ENCODE results near the gene CGRRF1. TPM values are rescaled to one million over a fixed set of nuclear protein-coding genes. Genes with fewer than 3 reads are reported as not detected.

The CGRRF1 gene
- total RNA-seq, 1 donor from 2014 or later: 19.1 TPM

DNA sequence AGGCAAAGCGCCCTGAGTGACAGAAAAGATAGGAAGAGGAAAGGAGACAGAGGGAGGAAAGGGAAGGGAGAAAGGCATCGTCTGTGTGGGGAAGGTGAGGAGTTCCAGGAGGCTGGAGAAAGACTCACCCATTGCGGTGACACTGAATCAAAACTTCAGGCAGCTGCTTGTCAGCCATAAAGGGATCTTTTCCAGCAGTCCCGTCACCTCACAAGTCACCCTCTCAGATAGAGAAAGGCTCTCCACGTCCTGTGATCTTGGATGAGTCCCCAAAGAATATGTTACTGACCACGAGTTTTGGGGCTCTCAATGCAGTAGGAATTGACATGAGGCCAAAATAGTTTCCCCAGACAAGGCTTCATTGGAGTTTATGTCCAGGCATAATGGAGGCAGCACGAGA is 11.1 kb upstream of the CGRRF1 start:
- no peak for ATAC-seq
- peaks cover 4% of the 10 kb centered on the region for H3K4me1 ChIP-seq
- H3K4me3 ChIP-seq: no peak overlapping the region
- H3K9me3 ChIP-seq: no peaks in the 10 kb centered on the region
- H3K36me3 ChIP-seq: no peaks in the 10 kb centered on the region
- DNase-seq: no peak
- no peaks in the 10 kb centered on the region for H3K27me3 ChIP-seq (ENCODE audit: low read depth)
- intact Hi-C loops (cut with DNase I): no loop called here
- no peak overlapping the region for H3K27ac ChIP-seq
- TF ChIP-seq, protein P1, sequence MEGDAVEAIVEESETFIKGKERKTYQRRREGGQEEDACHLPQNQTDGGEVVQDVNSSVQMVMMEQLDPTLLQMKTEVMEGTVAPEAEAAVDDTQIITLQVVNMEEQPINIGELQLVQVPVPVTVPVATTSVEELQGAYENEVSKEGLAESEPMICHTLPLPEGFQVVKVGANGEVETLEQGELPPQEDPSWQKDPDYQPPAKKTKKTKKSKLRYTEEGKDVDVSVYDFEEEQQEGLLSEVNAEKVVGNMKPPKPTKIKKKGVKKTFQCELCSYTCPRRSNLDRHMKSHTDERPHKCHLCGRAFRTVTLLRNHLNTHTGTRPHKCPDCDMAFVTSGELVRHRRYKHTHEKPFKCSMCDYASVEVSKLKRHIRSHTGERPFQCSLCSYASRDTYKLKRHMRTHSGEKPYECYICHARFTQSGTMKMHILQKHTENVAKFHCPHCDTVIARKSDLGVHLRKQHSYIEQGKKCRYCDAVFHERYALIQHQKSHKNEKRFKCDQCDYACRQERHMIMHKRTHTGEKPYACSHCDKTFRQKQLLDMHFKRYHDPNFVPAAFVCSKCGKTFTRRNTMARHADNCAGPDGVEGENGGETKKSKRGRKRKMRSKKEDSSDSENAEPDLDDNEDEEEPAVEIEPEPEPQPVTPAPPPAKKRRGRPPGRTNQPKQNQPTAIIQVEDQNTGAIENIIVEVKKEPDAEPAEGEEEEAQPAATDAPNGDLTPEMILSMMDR (IDR thresholded peaks at IDR 0.05): no peak

DNA sequence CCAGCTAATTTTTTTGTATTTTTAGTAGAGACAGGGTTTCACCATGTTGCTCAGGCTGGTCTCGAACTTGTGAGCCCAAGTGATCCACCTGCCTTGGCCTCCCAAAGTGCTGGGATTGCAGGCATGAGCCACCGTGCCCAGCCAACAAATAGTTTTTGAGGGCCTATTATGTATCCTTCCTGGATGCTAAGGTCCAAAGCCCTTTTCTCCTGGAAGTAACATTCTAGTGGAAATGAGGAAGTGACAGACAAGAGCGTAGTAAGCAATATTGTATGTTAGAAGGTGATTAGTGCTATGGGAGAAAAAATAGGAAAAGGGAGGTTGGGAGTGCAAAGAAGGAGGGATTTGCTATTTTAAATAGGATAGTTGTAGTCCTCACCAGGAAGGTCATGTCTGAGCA is 9.0 kb upstream of the CGRRF1 start:
- intact Hi-C loops (cut with DNase I): no loop called here
- Histone ChIP-seq H3K36me3 (no peaks in the 10 kb centered on the region), H3K4me3 (no peak overlapping the region), H3K27ac (no peak overlapping the region), H3K9me3 (no peaks in the 10 kb centered on the region), H3K27me3 (ENCODE audit: low read depth) (no peaks in the 10 kb centered on the region), H3K4me1 (peaks cover 4% of the 10 kb centered on the region)
- TF ChIP-seq, protein P1 (IDR thresholded peaks at IDR 0.05): no peak
- ATAC-seq (no peak), DNase-seq (no peak)

DNA sequence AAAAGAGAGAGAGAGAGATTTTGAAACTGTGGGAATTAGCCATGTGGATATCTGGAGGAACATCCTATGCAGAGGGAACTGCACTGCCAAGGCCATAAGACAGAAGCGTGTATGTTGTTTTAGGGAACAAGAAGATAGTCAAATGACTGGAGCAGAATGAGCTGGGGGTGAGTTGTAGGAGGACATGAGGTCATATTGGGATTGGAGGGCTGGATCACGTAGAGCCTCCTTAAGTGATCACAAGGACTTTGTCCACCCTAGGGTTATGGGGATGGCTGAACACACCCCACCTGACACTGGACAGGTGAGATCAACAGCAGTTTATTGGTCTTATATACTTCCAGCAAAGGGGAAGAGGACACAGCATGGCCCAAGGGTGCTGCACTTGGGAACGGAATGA is 8.2 kb upstream of the CGRRF1 start:
- H3K9me3 ChIP-seq: no peaks in the 10 kb centered on the region
- H3K4me1 ChIP-seq: peaks cover 4% of the 10 kb centered on the region
- no peak overlapping the region for H3K27ac ChIP-seq
- intact Hi-C loops (cut with DNase I): no loop called here
- H3K36me3 ChIP-seq: no peaks in the 10 kb centered on the region
- no peak overlapping the region for H3K4me3 ChIP-seq
- ATAC-seq: peak; percentile 26 to 48
- TF ChIP-seq, protein P1 (IDR thresholded peaks at IDR 0.05): no peak
- DNase-seq: no peak
- no peaks in the 10 kb centered on the region for H3K27me3 ChIP-seq (ENCODE audit: low read depth)

DNA sequence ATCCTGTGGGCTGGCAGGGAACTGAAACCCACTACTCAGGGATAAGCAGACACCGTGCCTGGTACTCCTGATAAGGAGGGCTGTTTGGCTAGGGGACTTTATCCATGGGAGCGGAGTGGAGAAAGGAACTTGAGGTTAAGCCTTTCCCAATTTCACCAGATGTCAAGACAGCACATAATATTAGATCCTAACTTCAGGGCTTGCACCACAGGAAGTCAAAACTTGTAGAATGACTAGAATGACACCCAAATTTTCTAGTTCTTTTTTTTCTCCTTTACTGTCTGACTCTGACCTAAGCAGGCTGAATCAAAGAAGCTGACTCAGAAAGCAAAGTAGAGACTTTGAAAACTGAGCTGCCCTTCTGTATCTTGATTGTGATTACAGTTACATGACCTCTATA is 7.1 kb upstream of the CGRRF1 start:
- H3K36me3 ChIP-seq: no peaks in the 10 kb centered on the region
- no peak overlapping the region for H3K4me3 ChIP-seq
- ATAC-seq (peak; percentile 42 to 56), DNase-seq (no peak)
- H3K27me3 ChIP-seq (ENCODE audit: low read depth): no peaks in the 10 kb centered on the region
- H3K4me1 ChIP-seq: peaks cover 4% of the 10 kb centered on the region
- no peak overlapping the region for H3K27ac ChIP-seq
- TF ChIP-seq, protein P1 (IDR thresholded peaks at IDR 0.05): no peak
- intact Hi-C loops (cut with DNase I): no loop called here
- no peaks in the 10 kb centered on the region for H3K9me3 ChIP-seq

DNA sequence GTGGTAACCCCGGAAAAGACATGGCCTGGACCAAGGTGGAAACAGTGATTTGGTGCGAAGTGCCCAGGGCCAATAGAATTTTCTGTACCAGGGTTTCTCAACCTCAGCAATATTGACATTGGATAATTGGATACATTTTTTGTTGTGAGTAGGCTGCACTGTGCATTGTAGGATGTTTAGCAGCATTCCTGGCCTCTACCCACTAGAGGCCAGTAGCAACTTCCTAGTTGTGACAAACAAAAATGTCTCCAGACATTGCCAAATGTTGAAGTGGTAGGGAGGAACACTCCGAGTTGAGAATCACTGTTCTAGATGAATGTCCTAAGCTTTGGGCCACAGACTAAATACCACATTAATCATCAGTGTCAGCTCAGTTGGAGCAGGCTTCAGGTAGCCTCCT is 6.2 kb upstream of the CGRRF1 start:
- Histone ChIP-seq H3K4me1 (peaks cover 4% of the 10 kb centered on the region), H3K27me3 (ENCODE audit: low read depth) (no peaks in the 10 kb centered on the region), H3K4me3 (no peak overlapping the region), H3K27ac (no peak overlapping the region), H3K9me3 (no peaks in the 10 kb centered on the region), H3K36me3 (no peaks in the 10 kb centered on the region)
- TF ChIP-seq, protein P1 (IDR thresholded peaks at IDR 0.05): no peak
- intact Hi-C loops (cut with DNase I): no loop called here
- DNase-seq: no peak
- ATAC-seq: peak; percentile 65 to 72

DNA sequence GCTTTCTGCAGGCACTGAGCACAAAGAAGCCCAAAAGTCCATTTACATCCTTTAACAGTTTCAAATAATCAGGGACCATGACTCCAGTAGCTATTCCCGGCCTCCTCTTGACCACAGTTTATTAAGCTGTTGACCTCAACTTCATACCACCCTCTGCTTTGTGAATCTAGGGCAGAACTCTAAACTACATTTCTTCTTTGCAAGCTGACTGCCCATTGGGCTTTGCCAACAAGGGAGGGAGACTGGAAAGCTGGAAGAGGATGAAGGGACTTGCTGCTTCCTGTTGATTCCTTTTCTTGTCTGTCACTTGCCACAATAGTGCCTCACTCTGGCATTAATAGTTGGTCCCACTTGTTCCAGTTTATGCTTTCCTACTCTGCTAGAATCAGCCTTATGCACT is 2.7 kb downstream of the CGRRF1 start:
- H3K4me1 ChIP-seq: peaks cover 24% of the 10 kb centered on the region
- H3K27me3 ChIP-seq (ENCODE audit: low read depth): no peaks in the 10 kb centered on the region
- DNase-seq (no peak), ATAC-seq (no peak)
- no peaks in the 10 kb centered on the region for H3K36me3 ChIP-seq
- intact Hi-C loops (cut with DNase I): no loop called here
- TF ChIP-seq, protein P1 (IDR thresholded peaks at IDR 0.05): no peak
- H3K27ac ChIP-seq: no peak overlapping the region
- H3K4me3 ChIP-seq: no peak overlapping the region
- H3K9me3 ChIP-seq: peaks cover 5% of the 10 kb centered on the region

Measured in lower lobe of right lung (tissue), 2 donors.